Smooth muscle cell (in vitro differentiated cells): Measurements from ENCODE around the gene TJP3. TPM values are rescaled to one million over a fixed set of nuclear protein-coding genes. Genes with fewer than 3 reads are reported as not detected.

Experiments
- DNase-seq: peaks from one replicate; lab custom pipeline; 2025; ENCODE audit not compliant: unreplicated experiment; lab: John Stamatoyannopoulos, UW
- H2AFZ ChIP-seq: fragments of 200-600 bp; sonication (generic); 2 replicates; pipeline ENCODE4 v1.6.0; 2016; ENCODE audit warnings: antibody characterized with exemption, low read depth, mild to moderate bottlenecking
- H3F3A ChIP-seq: fragments of 200-600 bp; sonication (generic); 2 replicates; pipeline ENCODE4 v1.6.0; 2017; ENCODE audit warnings: antibody characterized with exemption, low read depth
- H3K27ac ChIP-seq: fragments of 200-600 bp; sonication (generic); 2 replicates; pipeline ENCODE4 v1.5.1; 2016; ENCODE audit warnings: low read depth, mild to moderate bottlenecking
- H3K27me3 ChIP-seq: fragments of 200-600 bp; sonication (generic); 2 replicates; pipeline ENCODE4 v1.6.1; 2016; ENCODE audit warnings: low read depth, mild to moderate bottlenecking
- H3K36me3 ChIP-seq: fragments of 200-600 bp; sonication (generic); 2 replicates; pipeline ENCODE4 v1.5.1; 2016; ENCODE audit warnings: low read depth
- H3K4me1 ChIP-seq: fragments of 200-600 bp; sonication (generic); 2 replicates; pipeline ENCODE4 v1.5.1; 2016; ENCODE audit warnings: low read depth
- H3K4me2 ChIP-seq: fragments of 200-600 bp; sonication (generic); 2 replicates; pipeline ENCODE4 v1.6.0; 2016; ENCODE audit warnings: mild to moderate bottlenecking
- H3K4me3 ChIP-seq: fragments of 200-600 bp; sonication (generic); 2 replicates; pipeline ENCODE4 v1.5.1; 2016; ENCODE audit warnings: mild to moderate bottlenecking
- H3K79me2 ChIP-seq: fragments of 200-600 bp; sonication (generic); 2 replicates; pipeline ENCODE4 v1.6.0; 2016; ENCODE audit warnings: low read depth, mild to moderate bottlenecking
- H3K9ac ChIP-seq: fragments of 200-600 bp; sonication (generic); 2 replicates; pipeline ENCODE4 v1.6.0; 2016; ENCODE audit warnings: low read depth
- H3K9me3 ChIP-seq: fragments of 200-600 bp; sonication (generic); replicated peaks from 2 replicates; pipeline ENCODE4 v1.5.1; 2016; ENCODE audit warnings: low read depth
- H4K20me1 ChIP-seq: fragments of 200-600 bp; sonication (generic); 2 replicates; pipeline ENCODE4 v1.6.0; 2016; ENCODE audit warnings: low read depth
- WGBS: methylation state at CpG from one replicate; pipeline ENCODE4 v1.1.7; 2016; ENCODE audit warnings: low lambda C conversion rate; 5-methylcytosine and 5-hydroxymethylcytosine counted together
- polyA plus RNA-seq: library from polyadenylated mRNA; unstranded; fragments of >200 nt; fragmentation: Nextera tagmentation; extraction: Ambion mirVana; gene quantifications from 2 replicates; pipeline ENCODE4 v1.2.1, GENCODE V29; 2016
- total RNA-seq: library from RNA; depleted of rRNA; stranded (reverse); fragments of >200 nt; gene quantifications from 2 replicates; pipeline ENCODE4 v1.2.3, GENCODE V29; 2014
- TF ChIP-seq, protein P1 (sequence below): fragments of 200-600 bp; sonication (generic); IDR thresholded peaks from 2 replicates; pipeline ENCODE4 v1.5.1; 2017; ENCODE audit warnings: borderline replicate concordance, mild to moderate bottlenecking, antibody characterized with exemption; ENCODE audit not compliant: insufficient read depth, poor library complexity, severe bottlenecking

Gene TJP3
- total and polyA plus RNA-seq, 2 experiments from 2014 or later: 1.2 to 6.2 TPM

DNA sequence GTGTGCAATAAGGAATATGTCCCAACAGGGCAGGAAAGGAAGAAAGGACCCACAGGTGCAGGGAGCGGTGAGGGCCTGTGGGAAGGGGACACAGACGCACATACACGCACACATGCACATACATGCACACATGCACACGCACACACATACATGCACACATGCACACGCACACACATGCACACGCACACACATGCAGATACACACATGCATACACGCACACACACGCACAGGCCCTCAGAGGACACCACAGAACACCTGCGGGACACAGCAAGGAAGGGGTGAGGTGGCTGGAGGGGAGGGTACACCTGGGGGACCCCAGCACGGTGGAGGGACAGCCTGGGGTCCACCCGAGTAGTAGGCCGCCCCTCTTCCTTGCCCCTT is 20.8 kb upstream of the TJP3 start:
- H3K4me2 ChIP-seq: no peak overlapping the region
- 82% methylated on average over 12 of the region's 12 CpGs for WGBS
- no peak overlapping the region for H3K4me3 ChIP-seq
- no peaks in the 10 kb centered on the region for H3K36me3 ChIP-seq
- no peak overlapping the region for H2AFZ ChIP-seq
- TF ChIP-seq, protein P1, sequence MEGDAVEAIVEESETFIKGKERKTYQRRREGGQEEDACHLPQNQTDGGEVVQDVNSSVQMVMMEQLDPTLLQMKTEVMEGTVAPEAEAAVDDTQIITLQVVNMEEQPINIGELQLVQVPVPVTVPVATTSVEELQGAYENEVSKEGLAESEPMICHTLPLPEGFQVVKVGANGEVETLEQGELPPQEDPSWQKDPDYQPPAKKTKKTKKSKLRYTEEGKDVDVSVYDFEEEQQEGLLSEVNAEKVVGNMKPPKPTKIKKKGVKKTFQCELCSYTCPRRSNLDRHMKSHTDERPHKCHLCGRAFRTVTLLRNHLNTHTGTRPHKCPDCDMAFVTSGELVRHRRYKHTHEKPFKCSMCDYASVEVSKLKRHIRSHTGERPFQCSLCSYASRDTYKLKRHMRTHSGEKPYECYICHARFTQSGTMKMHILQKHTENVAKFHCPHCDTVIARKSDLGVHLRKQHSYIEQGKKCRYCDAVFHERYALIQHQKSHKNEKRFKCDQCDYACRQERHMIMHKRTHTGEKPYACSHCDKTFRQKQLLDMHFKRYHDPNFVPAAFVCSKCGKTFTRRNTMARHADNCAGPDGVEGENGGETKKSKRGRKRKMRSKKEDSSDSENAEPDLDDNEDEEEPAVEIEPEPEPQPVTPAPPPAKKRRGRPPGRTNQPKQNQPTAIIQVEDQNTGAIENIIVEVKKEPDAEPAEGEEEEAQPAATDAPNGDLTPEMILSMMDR: no peak
- H3K27me3 ChIP-seq: no peaks in the 10 kb centered on the region
- no peaks in the 10 kb centered on the region for H3K9me3 ChIP-seq
- no peak for DNase-seq
- H3F3A ChIP-seq: no peaks in the 10 kb centered on the region
- peaks cover 90% of the 10 kb centered on the region for H4K20me1 ChIP-seq
- peaks cover 76% of the 10 kb centered on the region for H3K79me2 ChIP-seq
- no peak overlapping the region for H3K9ac ChIP-seq
- no peak overlapping the region for H3K27ac ChIP-seq
- peaks cover 14% of the 10 kb centered on the region for H3K4me1 ChIP-seq

DNA sequence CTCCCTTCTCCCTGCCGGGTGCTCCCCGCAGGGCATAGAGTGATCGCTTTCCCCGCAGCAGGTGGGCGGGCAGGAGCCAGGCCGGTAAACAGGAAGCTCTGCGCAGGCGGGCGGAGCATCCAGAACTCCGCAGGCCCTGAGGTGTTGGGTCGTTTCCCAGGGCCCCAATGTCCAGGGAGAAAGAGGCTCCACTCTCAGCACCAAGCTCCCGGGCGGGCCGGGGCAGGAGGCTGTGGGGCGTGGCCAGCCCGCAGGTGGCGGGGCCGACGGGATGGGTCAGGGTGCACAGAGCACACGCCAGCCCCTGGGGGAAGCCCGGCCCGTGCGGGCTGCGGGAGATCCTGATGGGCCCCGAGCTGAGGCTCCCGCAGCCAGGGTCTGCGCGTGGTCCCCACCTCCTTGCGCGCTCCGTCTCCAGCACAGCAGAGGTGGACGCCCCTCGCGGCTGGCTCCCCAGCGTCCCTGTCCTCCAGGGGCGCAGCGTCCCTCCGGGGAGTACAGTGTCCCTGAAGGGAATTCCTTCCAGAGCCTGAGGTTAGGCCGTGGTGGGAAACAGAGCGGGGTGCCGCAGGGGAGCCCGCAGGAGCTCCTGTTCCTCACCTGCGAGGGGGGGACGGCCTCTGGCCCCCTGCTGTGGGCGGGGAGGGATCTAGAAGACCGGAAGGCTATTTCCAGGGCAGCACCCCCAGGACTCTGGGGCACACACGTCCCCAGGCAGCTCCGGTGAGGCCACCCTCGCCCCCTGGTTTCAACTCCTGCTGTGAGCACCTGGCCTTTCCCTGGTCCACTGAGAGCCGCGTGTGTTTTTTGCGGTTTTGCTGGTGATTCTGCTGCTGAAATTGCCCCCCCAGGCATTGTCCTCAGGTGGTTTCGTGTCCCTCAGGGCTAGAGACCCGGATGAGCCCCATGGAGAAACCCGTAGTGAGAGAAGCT is 20.1 kb upstream of the TJP3 start:
- no peaks in the 10 kb centered on the region for H3K27me3 ChIP-seq
- no peaks in the 10 kb centered on the region for H3F3A ChIP-seq
- H3K36me3 ChIP-seq: no peaks in the 10 kb centered on the region
- no peak overlapping the region for H3K9ac ChIP-seq
- no peak overlapping the region for H2AFZ ChIP-seq
- DNase-seq: no peak
- no peak overlapping the region for H3K4me3 ChIP-seq
- H3K4me1 ChIP-seq: peaks cover 12% of the 10 kb centered on the region
- H3K27ac ChIP-seq: no peak overlapping the region
- no peaks in the 10 kb centered on the region for H3K9me3 ChIP-seq
- H3K79me2 ChIP-seq: peaks cover 77% of the 10 kb centered on the region
- TF ChIP-seq, protein P1: no peak
- WGBS: 54% methylated on average over 55 of the region's 55 CpGs
- peaks cover 91% of the 10 kb centered on the region for H4K20me1 ChIP-seq
- H3K4me2 ChIP-seq: peak overlapping the region; percentile 22

DNA sequence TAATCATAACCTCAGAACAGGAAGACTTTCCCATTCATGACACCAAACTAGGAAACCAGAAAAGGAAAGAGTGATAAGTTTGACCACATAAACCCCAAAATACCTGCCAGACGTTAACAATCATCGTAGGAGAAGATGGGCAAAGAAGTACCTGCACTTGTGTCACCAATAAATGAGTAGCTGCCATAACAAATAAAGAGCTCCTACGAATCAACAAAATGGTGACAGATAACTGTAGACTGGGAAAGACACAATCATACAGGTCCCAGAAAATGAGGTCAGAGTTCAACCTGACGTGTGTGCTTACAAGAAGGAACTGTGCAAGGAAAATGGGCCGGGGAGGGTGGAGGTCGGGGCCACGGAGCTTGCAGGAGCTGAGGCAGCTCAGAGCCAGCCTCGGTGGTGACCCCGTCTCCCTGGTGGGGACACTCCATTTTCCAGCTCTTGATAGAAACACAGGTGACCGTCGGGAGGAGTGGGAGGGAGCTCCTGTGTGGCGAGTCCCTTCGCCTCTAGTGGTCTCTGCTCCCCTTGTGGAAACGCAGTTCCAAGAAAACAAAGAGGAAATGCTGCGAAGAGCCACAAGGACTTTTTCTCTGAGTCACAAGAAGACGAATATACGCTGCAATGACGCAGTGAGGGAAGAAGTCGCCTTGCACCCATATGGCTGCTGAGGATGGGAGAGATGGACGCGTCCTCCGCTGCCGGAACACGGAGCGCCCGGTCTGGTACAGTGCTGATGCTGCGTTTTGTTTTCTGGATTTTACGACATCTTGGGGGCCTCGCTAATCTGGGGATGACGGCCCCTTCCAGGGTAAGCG is 17.4 kb upstream of the TJP3 start:
- Histone ChIP-seq H2AFZ (no peak overlapping the region), H3K27me3 (no peaks in the 10 kb centered on the region), H3K4me3 (no peak overlapping the region), H3K36me3 (no peaks in the 10 kb centered on the region), H3K79me2 (peaks cover 88% of the 10 kb centered on the region), H3K4me2 (no peak overlapping the region), H3K4me1 (peaks cover 10% of the 10 kb centered on the region), H3K27ac (no peak overlapping the region), H3K9ac (no peak overlapping the region), H3K9me3 (no peaks in the 10 kb centered on the region), H3F3A (no peaks in the 10 kb centered on the region), H4K20me1 (peaks cover 98% of the 10 kb centered on the region)
- TF ChIP-seq, protein P1: no peak
- DNase-seq: no peak
- 95% methylated on average over 31 of the region's 31 CpGs for WGBS
